CD4-positive, alpha-beta T cell treated with Interleukin-4 for 4 hours (primary cell): Measurements from ENCODE around the gene TDP2.

Experiments used
- DNase-seq: peaks from one replicate; pipeline ENCODE4 v3.0.0-alpha.2; 2020

TDP2 gene, protein sequence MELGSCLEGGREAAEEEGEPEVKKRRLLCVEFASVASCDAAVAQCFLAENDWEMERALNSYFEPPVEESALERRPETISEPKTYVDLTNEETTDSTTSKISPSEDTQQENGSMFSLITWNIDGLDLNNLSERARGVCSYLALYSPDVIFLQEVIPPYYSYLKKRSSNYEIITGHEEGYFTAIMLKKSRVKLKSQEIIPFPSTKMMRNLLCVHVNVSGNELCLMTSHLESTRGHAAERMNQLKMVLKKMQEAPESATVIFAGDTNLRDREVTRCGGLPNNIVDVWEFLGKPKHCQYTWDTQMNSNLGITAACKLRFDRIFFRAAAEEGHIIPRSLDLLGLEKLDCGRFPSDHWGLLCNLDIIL

DNA sequence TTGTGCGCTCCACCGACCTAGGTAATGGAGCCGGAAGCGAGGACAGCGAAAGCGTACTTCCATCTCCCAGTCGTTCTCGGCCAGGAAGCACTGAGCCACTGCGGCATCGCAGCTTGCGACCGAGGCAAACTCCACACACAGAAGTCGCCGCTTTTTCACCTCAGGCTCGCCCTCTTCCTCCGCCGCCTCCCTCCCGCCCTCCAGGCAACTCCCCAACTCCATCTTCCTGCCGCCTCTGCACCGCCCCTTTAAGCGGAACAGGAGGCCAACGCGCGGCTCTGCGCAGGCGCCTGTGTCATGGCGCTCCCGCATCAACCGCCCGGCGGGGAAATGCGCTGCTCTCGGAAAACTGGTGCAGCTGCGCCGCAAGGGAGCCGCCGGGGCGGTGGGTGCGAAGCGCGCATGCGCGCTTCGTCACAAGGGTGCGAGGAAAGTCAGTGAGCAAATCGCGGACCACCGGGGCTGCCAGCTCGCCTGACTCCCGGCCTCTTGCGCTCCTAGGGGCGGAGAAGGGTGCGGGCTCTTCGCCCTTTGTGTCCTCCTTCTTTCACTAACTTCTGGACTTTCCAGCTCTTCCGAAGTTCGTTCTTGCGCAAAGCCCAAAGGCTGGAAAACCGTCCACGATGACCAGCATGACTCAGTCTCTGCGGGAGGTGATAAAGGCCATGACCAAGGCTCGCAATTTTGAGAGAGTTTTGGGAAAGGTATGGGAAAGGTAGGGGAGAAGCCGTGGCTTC, at the start of gene TDP2, which contains the start of gene ACOT13:
Gene TDP2, minus strand, starts transcription at position 259 of the 737 bp plus-strand sequence. Its CDS starts 37 bp downstream, at position 222.
Gene ACOT13, plus strand, starts transcription at position 437 of the 737 bp plus-strand sequence. Its CDS starts 187 bp downstream, at position 624.
- DNase-seq = peak; percentile 97

DNA sequence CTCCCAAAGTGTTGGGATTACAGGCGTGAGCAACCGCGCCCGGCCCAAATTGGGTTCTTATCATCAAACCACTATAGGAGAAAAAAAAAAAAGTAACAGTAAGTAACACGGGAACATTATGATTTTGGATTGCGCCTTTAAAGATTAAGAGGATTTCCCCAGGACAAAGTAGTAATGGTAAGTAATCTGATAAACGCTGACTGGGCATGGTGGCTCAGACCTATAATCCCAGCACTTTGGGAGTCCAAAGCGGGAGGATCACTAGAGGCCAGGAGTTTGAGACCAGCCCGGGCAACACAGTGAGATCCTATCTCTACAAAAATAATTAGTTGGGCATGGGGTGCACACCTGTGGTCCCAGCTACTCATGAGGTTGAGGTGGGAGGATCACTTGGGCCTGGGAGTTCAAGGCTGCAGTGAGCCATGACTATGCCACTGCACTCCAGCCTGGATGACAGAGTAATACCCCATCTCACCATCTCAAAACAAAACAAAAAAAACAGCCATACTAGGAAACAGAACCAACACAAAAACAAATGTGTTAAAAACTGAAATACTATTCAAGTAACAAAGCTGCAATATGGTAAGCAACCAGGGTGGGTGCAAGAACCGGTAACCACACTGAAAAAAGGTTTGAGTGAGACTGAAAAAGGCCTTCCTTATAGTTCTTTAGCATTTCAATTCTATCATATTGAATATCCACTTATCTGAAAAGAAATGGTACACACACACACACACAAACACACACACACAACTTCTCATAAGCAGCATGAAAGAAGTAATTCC, 44.0 kb upstream of the TDP2 start:
- no peak for DNase-seq

DNA sequence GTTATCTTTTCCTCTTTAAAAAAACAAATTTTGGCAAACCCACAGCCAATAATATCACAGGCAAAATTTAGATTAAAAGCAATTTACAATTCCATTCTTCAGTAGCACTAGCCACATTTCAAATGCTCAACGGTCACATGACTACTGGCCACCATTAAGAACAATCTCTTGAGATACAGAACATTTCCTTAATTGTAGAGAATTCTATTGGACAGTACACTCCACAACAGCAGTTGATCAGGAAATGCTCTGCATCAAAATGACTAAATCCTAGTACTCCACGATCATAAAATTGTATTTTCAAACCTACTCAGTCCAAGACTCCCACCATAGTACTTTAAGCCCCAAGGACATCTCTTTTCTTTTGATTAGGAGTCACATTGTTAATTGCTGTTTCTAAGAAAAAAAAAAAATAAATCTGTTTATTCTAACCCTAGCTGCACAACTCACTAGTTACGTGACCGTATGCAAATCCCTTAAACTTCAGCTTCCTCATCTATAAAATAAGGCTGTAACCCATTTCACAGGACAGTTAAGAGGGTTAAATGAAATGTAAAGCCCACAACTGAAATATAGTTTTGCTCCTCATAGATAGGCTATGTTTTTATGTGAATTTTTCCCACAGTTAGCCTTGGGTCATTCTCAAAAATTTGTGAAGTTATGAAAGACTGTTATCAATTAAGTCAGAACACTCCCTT, 42.5 kb upstream of the TDP2 start:
- no peak for DNase-seq

DNA sequence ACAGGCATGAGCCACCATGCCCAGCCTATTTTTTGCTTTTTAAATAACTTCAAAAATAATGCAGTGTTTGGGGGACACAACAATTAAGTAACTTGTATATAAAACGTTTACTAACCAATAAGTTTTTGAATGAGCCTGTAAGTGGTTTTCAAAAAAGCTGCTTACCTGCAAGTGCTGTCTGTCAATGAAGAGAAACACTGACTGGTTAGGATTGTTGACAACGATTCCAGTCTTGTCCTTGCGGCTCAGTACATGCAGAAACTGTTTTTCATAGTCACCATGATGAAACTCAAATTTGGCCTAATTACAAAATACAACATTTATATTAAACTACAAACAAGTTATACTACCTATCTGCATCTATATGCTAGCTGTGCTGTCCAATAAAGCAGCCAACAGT, 41.9 kb upstream of the TDP2 start:
- DNase-seq = no peak

DNA sequence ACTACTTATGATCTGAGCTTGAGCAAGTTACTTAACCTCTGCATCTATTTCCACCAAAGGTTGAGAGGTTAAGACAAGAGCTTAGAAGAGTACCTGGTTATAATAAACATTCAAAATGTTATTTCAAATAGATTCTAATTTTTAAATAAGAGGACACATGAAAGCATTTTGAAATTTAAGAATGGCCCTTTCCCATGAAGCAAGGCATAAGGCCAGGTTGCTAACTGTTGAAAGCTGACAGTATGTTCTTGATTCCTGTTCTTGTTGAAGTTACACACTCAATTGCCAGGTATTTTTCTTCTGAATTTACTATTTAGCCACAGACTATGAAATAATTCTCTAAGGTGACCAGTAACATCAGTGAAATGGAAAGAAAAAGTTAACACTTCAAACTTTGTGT, 37.8 kb upstream of the TDP2 start:
- DNase-seq = no peak

DNA sequence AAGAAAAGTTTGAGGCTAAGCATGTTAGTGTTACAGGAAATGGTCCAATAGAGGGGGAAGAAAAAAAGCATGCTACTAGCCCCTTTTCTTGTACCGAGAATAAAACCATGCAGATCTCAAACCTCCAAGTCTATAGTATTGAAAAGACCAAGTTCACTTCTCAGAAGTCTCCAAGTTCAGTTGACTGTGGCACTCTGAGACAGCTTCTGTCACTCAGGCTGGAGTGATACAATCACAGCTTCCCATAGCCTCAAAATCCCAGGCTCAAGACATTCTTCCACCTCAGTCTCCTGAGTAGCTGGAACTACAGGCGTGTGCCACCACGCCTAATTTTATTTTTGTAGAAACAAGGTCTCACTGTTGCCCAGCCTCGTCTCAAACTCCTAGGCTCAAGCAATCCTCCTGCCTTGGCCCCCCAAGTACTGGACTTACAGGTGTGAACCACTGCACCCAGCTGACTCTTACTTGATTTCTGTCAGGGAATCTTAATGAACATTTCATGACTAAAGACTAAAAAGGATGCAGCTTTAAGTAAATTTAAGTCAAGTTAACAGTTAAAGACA, 36.1 kb upstream of the TDP2 start:
- no peak for DNase-seq

DNA sequence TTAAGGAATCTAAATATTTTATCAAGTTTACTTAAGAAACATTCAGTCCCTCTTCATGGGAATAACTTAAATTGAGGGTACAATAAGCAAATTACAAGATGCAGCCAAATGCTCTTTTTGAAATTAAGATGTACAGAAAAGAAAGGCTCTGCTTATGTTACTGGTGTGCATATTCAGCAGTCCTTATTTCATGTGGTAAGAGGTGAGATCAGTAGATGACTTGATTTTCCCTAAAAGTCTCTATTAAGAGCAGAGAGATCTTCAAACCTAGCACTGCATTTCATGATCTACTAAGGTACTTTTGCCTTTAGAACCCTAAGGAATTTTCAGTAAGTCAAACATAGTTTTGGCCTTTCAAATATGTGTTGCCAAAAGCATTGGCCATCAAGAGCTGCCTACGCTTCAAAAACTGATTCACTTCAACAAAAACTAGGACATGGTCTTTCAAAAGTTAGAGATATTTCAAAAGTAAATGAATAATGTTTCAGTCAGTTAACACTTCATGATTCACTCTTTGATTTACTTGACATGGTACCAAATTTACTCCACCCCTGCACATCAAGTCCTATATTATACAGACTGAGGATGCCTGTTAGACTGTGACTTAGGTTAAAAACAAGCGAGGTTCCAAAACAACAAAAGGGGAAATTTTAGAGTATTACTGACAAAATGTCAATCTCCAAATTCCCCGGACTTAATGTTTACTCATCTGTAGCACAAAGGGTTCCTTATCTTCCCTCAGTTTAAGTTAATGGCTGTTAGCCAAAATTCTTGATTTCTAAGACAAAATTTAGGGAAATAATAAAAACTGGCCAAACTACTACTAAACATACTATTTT, 33.0 kb upstream of the TDP2 start:
- DNase-seq = no peak

DNA sequence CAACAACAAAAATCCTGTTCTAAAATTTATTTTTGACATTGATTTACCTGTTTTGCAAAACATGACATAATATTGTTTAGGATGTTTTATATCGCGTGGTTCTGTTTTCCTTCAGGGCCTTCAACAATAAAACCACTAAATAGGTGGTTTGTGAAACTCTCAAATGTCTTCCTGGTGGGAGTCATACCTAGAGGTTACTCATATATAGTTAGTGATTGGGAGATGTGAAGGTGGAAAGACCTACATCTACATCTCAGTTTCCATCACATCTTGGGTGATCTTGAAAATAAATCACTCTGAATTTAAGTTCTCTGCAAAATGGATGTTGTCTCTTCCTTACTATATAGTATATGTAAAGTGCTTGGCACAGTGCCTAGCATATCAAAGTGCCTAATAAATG, 29.4 kb upstream of the TDP2 start:
- no peak for DNase-seq

DNA sequence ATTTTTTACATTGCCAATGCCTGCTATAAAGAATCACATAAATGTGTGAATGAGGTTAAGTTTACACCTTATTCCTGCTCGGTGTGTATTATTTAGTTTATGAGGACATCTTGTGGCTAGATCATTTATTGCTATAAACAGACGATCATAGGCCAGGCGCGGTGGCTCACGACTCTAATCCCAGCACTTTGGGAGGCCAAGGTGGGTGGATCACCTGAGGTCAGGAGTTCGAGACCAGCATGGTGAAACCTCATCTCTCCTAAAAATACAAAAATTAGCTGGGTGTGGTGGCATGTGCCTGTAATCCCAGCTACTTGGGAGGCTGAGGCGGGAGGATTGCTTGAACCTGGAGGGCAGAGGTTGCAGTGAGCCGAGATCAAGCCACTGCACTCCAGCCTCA, 28.9 kb upstream of the TDP2 start:
- peak; percentile 64 for DNase-seq

DNA sequence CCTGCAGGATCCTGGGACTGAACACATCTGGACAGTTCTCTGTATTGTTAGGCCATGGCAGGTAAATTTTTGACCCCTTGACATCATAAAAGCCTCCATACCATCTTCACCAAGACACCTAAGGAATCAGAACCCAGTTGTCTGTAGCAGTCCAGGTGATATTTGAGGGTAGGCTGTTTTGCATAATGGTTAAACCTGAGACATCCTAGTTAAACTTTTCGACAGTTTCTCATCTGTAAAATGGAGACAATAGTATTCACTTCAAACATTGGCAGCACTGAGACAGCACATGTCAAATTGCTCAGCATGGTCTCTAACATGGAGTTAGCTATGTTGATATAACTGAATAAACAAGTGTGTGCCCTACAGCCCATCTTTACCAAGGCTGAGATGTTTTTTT, 27.5 kb upstream of the TDP2 start:
- DNase-seq = no peak

DNA sequence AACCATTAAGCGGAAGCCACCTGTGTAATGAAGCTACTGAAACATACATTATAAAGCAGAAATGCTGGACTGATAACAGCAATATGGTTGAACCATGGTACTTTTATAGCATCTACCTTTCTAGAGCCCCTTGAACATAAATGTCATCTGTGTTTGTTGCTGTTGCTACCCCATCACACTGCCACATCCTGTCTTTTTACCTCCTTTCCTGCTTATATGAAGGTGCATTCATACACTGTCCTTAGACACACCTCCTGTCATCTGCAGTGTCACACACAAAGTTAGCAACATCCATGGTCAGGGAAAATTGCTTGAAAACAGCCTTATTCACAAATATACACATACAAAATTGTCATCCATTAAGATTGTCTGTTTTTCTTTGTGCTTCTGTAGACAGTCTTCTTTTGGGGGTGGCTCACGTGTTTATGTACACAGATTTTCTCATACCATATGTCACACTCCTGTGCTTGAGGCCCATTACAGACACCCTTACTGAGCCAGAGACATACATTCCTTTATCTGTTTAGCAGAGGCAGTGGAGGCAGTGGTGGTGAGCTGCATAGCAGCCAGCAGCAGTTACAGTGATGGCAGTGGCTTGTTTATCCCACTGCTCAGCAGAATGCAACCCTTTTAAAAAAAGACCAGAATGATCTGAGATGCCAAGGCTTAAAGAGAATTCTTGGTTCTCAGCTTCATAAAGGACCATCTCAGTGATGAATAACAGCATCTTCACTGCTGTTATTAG, 26.3 kb upstream of the TDP2 start:
- DNase-seq = no peak

DNA sequence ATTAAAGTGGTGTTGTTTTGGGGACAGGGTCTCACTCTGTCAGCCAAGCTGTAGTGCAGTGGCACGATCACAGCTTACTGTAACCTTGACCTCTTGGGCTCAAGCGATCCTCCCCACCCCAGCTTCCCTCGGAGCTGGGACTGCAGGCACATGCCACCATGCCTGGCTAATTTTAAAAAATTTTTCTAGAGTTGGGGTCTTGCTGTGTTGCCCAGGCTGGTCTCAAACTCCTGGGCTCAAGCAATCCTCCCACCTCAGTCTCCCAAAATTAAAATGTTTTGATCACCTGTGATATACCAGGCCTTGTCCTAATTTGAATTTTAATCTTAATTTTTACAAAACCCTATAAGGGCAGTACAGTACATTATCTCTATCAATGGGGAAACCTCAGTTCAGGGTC, 25.7 kb upstream of the TDP2 start:
- no peak for DNase-seq

DNA sequence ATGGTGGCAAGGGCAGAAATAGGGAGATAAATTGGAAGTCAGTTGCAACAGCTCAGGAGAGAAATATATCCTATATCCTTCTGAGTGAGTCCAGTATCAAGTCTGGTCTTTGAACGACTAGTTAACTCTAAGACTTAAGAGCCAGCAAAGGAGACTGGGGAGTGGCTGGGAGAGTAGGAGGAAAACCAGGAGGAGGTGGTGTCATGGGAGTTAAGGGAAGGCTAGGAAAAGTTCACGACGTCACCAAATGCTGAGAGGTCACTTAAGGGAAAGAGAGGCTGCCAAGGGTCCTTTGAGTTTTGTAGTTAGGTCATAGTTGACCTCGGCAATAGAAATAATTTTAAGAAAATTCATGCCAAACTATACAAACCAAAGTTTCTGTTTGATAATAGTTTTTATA, 25.3 kb upstream of the TDP2 start:
- DNase-seq = no peak

DNA sequence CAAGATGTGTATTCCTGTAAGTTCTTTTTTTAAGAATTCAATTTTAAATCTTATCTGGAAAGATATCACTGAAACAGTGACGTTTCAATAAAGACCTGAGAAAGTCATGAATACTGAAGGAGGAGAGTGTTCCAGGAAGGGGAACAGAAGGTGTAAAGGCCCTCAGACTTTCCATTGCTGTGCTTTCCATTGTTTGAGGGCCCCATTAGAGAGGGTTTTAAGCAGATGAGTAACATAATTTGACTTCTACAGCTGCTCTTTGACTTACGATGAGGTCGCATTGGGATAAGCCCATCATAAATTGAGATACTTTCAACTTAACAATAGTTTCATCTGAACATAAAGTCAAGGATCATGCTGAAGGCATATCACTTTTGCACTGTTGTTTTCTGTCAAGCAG, 24.9 kb upstream of the TDP2 start:
- no peak for DNase-seq

DNA sequence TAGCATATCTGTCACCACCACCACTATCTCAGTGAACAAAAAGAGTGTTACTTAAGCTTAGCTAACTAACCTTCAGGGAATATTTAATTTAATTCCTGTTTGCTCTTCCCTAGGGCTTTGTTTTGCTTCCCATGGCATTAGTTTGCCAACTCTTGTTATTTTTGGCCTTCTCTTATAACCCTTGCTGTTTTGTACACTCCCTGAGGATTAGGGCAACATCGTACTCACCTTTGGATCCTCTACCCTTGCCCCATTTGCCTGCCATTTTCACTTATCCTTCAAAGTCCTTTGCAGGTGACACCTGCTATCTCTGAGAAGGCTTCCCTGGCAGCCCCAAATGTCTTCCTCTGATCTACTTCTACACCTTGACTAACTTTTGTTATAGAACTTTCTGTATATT, 23.9 kb upstream of the TDP2 start:
- no peak for DNase-seq

DNA sequence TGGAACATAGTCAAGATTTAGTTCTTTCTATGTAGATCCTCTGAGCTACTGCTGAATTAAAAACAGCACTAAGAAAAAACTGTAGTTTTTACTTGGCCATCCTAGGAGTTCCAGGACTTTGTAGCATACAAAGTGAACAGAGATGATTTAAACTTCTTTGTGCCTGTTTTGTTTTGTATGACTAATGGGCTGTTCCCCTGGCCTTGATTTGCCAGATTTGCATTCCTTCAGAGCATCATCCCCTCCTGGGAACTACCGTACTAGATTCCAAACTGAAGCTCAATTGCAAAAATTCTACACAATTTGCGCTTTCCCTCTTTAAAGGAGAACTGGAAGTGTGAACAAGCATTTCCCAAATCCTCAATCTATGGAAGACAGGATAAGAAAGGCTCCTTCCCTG, 23.3 kb upstream of the TDP2 start:
- no peak for DNase-seq

DNA sequence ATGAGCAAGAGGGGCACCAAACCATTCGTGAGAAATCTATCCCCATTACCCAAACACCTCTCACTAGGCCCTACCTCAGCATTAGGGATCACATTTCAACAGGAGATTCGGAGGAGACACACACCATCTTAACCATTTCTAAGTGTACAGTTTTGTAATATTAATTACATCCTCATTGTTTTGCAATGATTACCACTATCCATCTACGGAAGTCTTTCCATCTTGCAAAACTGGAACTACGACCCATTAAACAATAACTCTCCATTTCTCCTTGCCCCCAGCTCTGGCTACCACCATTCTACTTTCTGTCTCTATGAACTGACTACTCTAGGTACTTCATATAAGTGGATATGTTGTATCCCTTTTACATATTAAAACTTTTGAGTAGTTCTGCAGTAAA, 20.2 kb upstream of the TDP2 start:
- no peak for DNase-seq

DNA sequence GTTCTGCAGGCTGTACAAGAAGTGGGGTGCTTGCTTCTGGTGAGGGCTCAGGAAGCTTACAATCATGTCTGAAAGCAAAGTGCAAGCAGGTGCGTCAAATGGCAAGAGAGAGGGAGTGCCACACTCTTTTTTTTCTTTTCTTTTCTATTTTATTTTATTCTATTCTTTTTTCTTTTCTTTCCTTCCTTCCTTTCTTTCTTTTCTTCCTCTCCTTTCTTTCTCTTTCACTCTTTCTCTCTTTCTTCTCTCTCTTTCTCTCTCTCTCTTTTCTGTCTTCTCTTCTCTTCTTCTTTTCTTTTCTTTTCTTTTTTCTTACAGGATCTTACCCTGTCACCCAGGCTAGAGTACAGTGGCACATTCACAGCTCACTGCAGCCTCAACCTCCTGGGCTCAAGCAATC, 19.7 kb upstream of the TDP2 start:
- no peak for DNase-seq

DNA sequence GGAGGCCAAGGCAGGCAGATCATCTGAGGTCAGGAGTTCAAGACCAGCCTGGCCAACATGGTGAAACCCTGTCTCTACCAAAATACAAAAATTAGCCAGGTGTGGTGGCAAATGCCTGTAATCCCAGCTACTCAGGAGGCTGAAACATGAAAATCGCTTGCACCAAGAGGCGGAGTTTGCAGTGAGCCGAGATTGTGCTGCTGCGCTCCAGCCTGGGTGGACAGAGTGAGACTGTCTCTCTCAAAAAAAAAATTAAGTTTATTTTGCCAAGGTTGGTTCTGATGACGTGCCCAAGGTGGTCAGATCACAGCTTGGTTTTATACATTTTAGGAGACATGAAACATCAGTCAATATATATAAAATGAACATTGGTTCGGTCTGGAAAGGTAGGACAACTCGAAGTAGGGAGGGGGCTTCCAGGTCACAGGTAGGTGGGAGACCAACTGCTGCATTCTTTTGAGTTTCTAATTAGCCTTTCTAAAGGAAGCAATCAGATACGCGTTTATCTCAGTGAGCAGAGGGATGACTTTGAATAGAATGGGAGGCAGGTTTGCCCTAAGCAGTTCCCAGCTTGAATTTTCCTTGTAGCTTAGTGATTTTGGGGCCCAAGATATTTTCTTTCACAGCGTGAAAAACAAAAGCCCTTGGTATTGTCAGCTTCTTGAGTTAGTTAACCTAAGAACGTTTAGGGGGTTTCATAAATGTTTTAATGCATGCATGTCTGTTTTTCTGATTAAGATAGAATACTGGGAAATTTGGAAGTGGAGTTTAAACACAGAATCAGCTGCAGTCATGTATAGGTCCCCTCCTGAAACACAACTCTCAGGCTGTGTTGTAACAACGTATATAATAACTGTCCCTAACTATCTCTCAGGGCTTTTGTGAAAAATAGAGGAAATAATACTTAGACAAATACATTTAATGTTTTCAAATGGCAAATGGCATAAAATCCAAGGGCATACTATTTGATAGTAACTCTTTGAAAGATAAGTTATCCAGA, 16.9 kb upstream of the TDP2 start:
- DNase-seq = no peak

DNA sequence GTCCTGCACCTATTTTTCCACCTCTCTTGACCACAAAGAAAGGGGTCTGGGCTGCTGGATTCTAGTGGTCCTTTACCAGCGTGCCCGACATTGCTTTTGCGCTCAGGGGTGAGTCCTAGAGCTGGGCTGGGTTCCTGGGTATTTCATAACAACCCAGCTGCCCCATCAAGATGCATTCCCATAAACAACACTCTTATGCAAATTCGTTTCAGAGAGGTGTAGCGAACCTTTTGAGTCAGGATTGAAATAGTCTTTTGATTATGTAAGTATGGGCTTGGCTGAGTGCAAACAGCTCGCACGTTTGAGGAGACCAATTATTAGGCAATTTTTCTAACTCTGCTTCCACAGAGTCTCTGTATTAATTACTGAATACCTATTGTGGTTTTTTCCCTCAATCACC, 13.9 kb upstream of the TDP2 start:
- DNase-seq = no peak
